Heart left ventricle (tissue), 13 donors: ENCODE results near the gene RNLS.

Experiments used
- CTCF ChIP-seq, 12 donors: fragments of 200-600 bp; sonication (generic) in 4 of 12; IDR thresholded peaks; one replicate each; pipeline versions ENCODE4 v1.5.0 to v1.8.0; 2018 to 2022; ENCODE audit warnings: antibody characterized with exemption in 12 of 12, mild to moderate bottlenecking in 5 of 12
- POLR2A ChIP-seq, 2 donors: fragments of 450-650 bp; IDR thresholded peaks; one replicate each; pipeline ENCODE4 v1.6.1; 2017; ENCODE audit warnings: antibody characterized with exemption in 2 of 2, mild to moderate bottlenecking in 2 of 2, moderate library complexity in 2 of 2
- donor health status: ischemic (EF 13 %, LVEDD 7.1; RV severe dilation, severe dysfunction).
- donor health status: DM: no; HTN: yes; CAD: no.
- donor health status: DM: no; HTN: no; CAD: no.
- donor health status: ischemic (EF 25% LVEDD 6.9; RV normal size, moderate dysfunction).
- donor health status: ischemic (EF 25% LVEDD 5.7; RV mildly dilated, moderate dysfunction).
- donor health status: ischemic (EF 35%, LVEDD 5.7; RV mildly dilated, moderate dysfunction).
- donor health status: nonischemic (EF 11% LVEDD 7.7; RV severe dilation, severe dysfunction).
- donor health status: DM: yes; HTN: yes; CAD: no.
- donor health status: PGD.
- donor health status: ischemic (EF 29% LVEDD 5.4; RV normal size, mild dysfunction).
- donor health status: nonischemic (EF 23%, LVEDD 6.1; RV moderate dilation, normal function).

- no peak for TF ChIP-seq CTCF (IDR thresholded peaks at IDR 0.05)
- no peak for TF ChIP-seq POLR2A (IDR thresholded peaks at IDR 0.05)
These were observed 453 bp upstream of the RNLS start for GRCh38 chr10:88583584-88583957.
